Stimulated activated CD8-positive, alpha-beta memory T cell treated with anti-CD3 and anti-CD28 coated beads, Interleukin-4, amount 100 ng/mL, for 24 hours (primary cell): ENCODE measurements around the gene SLC8B1.

ENCODE experiments used
- DNase-seq: peaks from one replicate; pipeline ENCODE4 v3.0.0-alpha.2; 2020; ENCODE audit warnings: low read depth

The SLC8B1 gene

GRCh38 chr12:113322343-113322742, 12.6 kb downstream of the SLC8B1 start:
- no peak for DNase-seq

GRCh38 chr12:113320401-113320800, 14.5 kb downstream of the SLC8B1 start:
- no peak for DNase-seq

GRCh38 chr12:113318900-113319628, 15.8 kb downstream of the SLC8B1 start:
- no peak for DNase-seq

GRCh38 chr12:113318046-113318656, 16.8 kb downstream of the SLC8B1 start:
- no peak for DNase-seq

- no peak for DNase-seq
Measured at GRCh38 chr12:113317122-113317521, 17.8 kb downstream of the SLC8B1 start.

GRCh38 chr12:113316155-113316554, 18.8 kb downstream of the SLC8B1 start:
- no peak for DNase-seq

- no peak for DNase-seq
Measured at GRCh38 chr12:113315358-113315757, 19.6 kb downstream of the SLC8B1 start.

- DNase-seq, result no peak
Measured at GRCh38 chr12:113314121-113314529, 20.8 kb downstream of the SLC8B1 start.

- DNase-seq, result no peak
Measured at GRCh38 chr12:113310489-113310888, 24.4 kb downstream of the SLC8B1 start.

GRCh38 chr12:113306382-113306781, 28.5 kb downstream of the SLC8B1 start:
- no peak for DNase-seq

- no peak for DNase-seq
Measured at GRCh38 chr12:113305281-113305856, 29.5 kb downstream of the SLC8B1 start.

- DNase-seq, result no peak
Measured at GRCh38 chr12:113302886-113303640, 31.8 kb downstream of the SLC8B1 start.

GRCh38 chr12:113302466-113302865, 32.4 kb downstream of the SLC8B1 start:
- no peak for DNase-seq

- DNase-seq, result no peak
Measured at GRCh38 chr12:113301811-113302210, 33.1 kb downstream of the SLC8B1 start.

- DNase-seq, result no peak
Measured at GRCh38 chr12:113299619-113300237, 35.2 kb downstream of the SLC8B1 start.

GRCh38 chr12:113298861-113299545, 35.9 kb downstream of the SLC8B1 start:
- DNase-seq, result no peak

- DNase-seq, result no peak
Measured at GRCh38 chr12:113298472-113298817, 36.5 kb downstream of the SLC8B1 start.

GRCh38 chr12:113297621-113298471, 37.1 kb downstream of the SLC8B1 start:
- no peak for DNase-seq

- no peak for DNase-seq
Measured at GRCh38 chr12:113297214-113297587, 37.7 kb downstream of the SLC8B1 start.

- no peak for DNase-seq
Measured at GRCh38 chr12:113296557-113297213, 38.2 kb downstream of the SLC8B1 start.
